HG03175 (cell line): ENCODE measurements around the gene VWA3A.
"Not testable (repeated sequence)": the region's sequence is repeated elsewhere in the genome, so short reads cannot be mapped to it uniquely, and the experiment has no call there.

ENCODE experiments used
- ATAC-seq: cut with Tn5 transposase; IDR thresholded peaks from one replicate; pipeline ENCODE4 v1.9.1; 2021; ENCODE audit warnings: mild to moderate bottlenecking, moderate library complexity; ENCODE audit not compliant: unreplicated experiment

Gene VWA3A

DNA sequence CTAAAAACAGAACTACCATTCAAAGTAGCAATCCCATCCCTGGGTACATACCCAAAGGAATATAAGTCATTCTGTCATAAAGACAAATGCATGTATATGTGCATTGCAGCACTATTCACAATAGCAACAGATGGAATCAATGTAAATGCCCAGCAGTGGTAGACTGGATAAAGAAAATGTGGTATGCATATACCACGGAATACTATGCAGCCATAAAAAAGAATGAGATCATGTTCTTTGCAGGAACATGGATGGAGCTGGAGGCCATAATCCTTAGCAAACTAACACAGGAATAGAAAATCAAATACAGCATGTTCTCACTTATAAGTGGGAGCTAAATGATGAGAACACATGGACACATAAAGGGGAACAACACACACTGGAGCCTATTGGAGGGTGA, 36.2 kb downstream of the VWA3A start:
- ATAC-seq, result not testable (repeated sequence)

DNA sequence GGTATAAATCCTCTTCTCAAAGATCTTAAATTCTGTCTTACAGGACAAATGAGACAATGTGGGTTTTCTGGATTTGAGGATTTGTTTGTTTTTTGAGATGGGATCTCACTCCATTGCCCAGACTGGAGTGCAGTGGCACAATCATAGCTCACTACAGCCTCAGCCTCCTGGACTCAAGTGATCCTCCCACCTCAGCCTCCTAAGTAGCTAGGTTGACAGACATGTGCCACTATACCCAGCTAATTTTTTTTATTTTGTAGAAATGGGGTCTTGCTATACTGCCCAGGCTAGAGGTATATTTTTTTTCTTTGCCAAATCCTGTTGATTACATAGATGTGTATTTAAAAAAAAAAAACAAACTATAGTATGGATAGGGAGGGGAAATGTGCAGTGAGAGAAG, 38.2 kb downstream of the VWA3A start:
- ATAC-seq, result no peak

DNA sequence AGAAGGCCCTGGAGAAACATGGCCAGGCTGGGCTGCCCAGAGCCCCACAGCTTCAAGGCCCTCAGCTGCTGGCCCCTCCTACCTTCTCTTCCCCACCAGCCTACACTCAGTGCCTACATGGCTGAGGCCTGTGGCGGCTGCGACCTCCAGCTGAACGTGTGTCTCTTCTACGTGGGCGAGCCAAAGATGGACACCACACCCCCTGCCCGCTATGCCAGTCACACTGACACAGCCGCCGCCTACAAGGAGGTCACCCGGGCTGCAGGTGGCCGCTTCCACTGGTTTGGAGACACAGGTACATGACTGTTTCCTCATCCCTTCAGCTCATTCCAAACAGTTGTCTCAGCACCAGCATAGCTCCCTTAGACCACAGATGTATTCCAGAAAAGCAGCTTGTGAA, 40.5 kb downstream of the VWA3A start:
- no peak for ATAC-seq

DNA sequence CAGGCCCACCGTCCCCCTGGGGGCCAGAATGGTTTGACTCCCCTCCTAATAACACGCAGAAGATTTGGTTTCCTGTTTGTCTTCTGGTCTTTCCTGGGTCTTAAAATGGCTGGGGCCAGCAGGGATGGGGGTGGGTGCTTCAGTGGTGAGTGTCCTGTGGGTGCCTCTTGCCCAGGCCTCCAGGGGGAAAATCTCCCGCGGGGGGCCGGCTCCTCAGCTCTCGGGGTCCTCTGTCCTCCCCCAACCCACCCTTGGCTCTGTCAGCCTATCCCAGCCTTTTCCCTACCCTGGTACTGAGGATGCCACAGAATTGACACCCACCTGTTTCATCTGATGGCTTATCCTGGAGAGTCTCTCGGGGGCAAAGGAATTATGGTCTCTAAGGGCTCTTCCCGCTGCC, 46.1 kb downstream of the VWA3A start:
- no peak for ATAC-seq

DNA sequence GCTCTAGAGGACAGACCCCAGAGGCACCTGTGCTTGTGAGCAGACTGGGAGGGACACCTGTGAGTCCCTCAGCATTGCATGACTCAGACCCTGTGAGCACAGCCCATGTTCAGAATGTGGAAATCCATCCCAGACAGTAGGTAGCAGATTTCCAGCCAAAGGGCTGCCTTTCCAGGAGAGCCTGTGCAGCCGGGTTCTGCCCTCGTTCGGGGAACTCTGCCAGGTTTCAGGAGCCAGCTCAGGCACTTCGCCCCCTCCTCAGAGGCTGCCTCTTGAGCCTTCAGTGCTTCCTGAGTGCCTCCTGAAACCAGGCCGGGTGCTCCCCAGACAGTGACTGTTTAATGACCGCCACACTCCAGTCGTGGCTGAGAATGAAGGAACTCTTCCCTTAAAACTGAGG, 46.7 kb downstream of the VWA3A start:
- no peak for ATAC-seq

DNA sequence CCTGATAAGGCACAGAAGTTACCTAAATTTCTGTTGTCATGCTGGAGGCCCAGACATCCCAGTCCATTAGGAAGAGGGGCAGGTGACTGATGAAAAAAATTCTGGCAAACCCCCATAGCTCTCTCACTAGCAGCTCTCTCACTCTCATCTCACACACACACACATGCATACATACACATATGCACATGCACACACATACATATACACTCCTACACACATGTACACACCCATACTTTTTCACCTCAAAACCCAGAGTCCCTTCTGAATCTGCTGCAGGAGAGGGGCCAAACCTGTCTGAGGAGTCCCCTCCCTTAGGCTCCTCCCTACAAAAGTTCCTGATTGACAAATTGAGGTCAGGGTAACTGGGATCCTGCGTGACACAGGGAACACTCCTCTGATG, 47.4 kb downstream of the VWA3A start:
- ATAC-seq, result no peak

DNA sequence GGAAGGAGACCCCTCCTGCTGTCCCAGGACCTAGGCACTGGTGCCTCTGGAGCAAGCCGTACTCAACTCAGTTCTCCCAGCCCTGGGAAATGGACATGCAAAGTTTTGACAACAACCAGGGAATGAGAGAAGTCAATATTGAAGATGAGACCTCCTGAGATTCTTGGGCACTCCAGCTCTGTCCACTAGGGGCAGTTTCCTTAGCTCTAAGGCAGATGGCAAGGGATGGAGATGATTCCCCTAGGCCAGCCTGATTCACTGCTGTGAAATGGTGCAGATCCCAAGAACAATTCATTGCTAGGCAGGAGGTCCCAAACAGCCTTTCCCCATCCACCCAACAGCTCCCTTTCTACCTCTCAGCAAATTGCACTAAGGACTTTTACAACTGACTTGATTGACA, 49.4 kb downstream of the VWA3A start:
- ATAC-seq, result no peak

DNA sequence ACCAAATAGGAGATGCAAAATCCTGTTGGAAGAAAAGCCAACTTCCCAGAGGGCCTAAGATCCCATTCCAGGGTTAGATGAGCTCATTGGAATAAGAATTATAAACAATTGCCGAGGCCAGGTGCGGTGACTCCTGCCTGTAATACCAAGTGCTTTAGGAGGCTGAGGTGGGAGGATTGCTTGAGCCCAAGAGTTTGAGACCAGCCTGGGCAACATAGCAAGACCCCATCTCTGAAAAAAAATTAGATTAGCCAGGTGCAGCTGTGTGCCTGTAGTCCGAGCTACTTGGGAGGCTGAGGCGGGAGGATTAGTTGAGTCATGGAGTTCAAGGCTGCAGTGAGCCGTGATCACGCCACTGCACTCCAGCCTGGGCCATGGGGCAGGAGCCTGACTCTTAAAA, 52.2 kb downstream of the VWA3A start:
- no peak for ATAC-seq

DNA sequence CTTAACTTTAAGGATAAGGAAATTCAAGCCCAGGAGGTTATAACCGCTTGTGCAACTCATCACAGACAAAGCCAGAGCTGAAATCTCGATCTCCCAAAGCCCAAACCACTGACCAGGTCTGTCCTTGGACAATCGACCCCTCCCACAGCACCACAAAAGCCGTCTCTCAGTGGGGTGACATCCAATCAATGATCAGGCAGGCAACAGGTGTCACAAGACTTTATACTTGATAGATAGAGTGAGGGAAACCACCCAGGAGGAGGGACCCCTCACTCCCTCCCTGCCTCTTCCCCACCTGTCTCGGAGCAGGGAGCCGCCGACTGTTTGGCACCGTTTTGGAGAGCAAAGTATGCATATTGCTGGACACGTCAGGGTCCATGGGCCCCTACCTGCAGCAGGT, 55.5 kb downstream of the VWA3A start:
- ATAC-seq, result no peak

DNA sequence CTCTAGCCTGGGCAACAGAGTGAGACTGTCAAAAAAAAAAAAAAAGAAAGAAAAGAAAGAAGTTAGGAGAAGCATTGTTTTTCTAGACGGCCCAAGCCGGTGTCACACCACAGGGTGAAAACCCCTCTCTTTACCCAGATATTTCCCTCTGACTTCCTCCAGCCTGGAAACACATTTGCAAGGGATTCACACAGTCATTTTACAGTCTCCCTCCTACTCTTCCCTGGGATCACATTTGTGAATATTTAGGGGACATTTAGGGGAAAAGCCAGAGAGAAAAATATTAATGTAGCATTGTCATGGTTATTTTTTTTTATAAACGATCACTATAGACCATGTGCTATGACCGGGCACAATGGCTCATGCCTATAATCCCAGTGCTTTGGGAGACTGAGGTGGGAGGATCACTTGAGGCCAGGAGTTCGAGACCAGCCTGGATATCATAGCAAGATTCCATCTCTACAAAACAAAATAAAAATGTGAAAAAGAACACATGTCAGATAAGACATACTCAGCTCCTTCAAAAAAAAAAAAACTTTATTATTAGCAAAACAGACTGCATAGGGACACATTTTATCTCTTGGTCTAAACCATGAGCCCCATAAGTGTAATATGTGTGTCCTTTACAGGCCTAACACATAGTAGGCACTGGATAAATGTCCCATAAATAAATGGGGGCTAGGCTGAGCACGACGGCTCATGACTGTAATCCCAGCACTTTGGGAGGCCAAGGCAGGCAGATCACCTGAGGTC, 59.1 kb downstream of the VWA3A start:
- ATAC-seq, result no peak

DNA sequence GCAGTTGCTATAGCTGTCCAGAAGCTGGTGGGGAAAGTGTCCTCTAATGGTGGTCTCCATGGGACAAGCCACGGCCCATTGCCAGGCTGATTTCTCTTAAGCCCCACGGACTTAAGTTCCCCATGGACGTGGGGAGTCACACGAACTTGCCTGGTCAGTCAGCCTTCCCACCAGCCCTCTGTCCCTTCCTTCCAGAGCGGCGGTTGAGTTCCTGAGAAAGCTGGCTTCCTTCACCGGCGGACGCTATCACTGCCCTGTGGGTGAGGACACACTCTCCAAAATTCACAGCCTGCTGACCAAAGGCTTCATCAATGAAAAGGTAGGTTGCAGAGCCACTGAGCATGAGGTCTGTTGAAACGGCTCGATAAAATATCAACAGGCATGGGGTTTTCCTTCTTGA, 60.0 kb downstream of the VWA3A start:
- ATAC-seq, result no peak

DNA sequence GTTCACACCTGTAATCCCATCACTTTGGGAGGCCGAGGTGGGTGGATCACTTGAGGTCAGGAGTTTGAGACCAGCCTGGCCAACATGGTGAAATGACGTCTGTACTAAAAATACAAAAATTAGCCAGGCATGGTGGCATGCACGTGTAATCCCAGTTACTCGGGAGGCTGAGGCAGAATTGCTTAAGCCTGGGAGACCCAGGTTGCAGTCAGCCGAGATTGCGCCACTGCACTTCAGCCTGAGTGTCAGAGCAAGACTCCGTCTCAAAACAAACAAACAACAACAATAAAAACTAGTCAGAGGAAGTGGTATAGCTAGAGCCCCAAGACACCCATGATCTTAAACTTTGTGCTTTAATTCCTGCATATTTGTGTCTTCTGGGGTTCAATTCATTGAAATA, 60.7 kb downstream of the VWA3A start:
- not testable (repeated sequence) for ATAC-seq

DNA sequence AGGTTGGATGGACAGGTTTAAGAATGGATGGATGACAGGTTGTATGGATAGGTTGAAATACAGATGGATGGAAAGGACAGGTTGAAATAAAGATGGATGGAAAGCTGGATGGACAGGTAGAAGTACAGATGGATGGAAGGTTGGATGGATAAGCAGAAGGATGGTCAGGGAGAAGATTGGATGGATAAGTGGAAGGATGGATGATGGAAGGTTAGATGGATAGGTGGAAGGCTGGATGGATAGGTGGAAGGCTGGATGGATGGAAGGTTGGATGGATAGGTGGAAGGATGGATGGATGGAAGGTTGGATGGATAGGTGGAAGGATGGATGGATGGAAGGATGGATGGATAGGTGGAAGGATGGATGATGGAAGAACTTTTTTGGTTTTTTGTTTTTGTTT, 69.1 kb downstream of the VWA3A start:
- ATAC-seq, result no peak

DNA sequence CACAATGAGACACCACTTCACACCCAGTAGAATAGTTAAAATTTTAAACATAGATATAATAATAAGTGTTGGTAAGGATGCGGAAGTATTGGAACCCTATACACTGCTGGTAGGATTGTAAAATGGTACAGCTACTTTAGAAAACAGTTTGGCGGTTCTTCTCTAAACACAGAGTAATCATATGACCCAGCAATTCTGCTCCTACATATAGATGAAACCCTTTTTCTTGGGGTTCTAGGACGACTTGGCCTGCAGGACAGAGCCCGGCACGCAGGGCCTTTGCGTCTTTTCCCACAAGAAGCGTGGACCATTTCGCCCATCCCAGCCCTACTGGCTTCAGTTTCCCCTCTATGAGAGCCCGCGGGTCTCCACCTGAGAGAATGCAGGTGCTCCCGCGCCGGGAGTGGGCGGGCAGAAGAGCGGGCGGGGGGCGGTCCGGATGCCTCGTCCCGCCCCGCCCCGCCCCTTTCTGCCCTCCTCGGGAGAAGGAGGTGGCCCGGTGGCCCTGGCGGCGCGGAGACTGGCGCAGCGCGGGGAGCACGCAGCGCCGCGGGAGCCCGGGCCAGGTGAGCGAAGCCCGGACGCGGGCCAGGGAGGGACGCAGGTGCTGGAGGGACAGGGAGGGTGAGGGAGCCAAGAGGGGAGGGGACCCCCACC, 69.8 kb downstream of the VWA3A start, which contains the start of gene SDR42E2:
Gene SDR42E2, plus strand, starts transcription at position 508 of the 657 bp plus-strand sequence. CDS start 3,077 bp downstream, outside the sequence.
- no peak for ATAC-seq

DNA sequence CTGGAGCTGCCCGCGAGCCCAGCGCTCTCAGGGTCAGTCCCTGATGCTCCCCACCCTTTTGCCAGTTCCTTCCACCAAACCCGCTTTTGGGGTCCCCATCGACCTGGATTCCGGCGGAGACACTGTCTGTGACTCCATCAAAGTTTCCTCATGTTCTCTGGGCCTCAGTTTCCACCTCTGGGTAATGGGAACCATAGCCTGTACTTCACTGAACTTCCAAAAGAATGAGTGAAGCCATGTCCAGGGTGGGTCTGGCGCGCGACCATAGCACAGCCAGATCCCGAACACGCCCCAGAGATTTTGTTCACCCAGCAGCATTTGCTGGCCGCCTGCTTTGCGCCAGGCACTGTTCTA, 70.3 kb downstream of the VWA3A start:
- no peak for ATAC-seq

DNA sequence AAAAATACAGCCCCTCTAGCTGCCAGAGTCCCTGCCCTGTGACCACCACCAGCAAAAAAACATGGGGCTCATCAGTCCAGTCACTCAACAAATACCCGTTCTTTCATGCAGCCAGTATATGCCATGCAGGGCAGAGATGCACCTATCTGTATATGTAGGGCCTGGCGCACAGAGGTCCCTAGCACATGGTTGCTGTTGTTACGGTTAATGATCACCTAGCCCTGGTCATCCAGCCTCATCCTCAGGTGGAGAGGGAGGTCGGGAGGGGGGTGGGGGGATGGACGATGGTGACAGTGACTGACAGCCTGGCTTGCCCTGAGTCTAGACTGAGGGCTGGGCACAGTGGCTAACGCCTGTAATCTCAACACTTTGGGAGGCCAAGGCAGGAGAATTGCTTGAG, 71.5 kb downstream of the VWA3A start:
- ATAC-seq, result no peak

DNA sequence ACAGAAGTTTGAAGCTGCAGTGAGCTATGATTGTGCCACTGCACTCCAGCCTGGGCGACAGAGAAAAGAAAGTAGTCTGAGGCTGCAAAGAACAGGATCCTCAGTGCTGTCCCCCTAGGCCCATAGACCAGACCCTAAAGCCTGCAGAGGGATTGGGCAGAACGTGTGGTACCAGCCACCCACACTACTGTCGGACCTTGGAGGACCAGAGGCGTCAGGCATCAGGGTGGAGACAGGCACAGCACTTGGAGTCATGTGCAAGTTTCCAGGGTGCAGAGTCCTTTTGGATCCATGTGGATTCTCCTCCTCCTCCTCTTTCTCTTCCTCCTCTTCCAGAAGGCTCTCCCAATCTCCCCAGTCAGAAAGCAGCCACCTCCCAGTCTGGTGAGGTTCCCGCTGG, 72.1 kb downstream of the VWA3A start:
- ATAC-seq, result no peak

DNA sequence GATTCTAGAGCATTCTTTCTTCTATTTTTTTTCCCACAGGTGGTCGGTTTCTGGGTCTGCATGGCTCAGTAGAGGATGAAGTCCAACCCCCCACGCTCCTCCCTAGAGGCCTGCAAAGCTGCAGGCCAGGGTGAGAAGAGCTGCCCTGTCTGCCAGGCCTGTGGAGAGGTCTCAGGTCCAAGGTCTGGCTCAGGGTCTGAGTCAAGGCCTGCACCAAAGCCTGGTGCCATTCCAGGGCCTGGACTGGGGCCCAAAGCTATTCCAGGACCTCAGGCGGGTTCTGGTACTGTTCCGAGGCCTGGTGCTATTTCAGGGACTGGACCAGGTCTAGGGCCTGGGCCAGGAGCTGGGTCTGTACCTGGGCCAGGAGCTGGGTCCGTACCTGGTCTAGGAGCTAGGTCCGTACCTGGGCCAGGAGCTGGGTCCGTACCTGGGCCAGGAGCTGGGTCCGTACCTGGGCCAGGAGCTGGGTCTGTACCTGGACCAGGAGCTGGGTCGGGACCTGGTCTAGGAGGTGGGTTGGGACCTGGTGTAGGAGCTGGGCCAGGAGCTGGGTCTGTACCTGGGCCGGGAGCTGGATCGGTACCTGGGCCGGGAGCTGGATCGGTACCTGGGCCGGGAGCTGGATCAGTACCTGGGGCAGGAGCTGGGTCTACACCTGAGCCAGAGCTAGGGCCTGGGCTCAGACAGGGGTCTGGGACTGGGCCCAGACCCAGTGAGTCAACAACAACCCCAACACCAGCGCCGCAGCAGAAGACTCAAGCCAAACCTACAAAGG, 73.4 kb downstream of the VWA3A start:
- no peak for ATAC-seq

DNA sequence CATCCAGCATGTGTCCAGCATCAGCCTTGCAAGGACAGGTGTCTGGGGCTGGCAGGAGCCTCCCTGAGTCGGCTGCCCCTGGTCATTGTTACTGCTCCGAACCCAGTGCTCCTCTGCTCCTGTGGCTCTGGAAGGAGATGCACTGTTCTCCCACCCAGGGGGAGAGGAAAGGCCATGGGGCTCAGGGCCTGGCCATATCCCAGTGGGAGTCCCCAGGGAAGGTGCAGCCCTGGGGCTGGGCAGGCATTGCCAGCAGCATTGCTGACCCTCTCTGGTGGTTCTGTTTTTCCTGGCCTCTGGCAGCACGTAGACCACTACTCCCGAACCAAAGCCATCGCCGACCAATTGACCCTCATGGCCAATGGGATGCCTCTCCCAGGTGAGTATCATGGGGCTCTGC, 79.6 kb downstream of the VWA3A start:
- ATAC-seq, result no peak

DNA sequence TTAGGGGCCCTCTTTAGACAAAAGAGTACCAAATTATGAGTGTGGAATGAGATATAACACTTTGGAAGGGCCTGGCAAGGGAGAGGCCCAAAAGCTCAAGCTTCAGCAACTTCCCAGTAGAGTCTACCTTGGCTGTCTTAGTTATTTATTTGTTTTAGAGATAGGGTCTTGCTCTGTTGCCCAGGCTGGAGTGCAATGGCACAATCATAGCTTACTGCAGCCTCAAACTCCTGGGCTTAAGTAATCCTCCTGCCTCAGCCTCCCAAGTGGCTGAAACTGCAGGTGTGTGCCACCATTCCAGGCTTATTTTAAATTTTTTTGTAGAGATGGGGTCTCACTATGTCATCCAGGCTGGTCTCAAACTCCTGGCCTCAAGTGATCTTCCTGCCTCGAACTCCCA, 80.3 kb downstream of the VWA3A start:
- not testable (repeated sequence) for ATAC-seq

DNA sequence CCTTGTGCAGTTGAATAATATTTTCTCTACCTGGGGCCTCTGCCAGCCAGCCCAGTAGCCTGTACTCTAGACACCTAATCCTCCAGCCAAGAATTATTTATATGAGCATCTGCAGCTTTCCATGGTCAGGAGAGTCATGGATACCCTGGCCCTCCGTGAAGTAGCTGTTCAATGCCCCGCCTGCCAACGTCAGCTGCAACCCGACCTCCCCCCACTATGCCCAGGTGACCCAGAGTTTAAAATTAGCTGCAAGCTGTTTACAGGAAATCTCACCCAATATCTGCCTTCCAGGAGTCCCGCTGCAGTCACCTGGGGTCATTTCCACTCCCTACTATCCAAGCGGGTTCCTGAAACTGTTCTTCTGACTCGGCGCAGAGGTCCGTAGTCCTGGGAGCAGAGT, 82.3 kb downstream of the VWA3A start:
- ATAC-seq, result no peak
